Measurements from ENCODE around the gene DDIT4.
"Not testable (repeated sequence)": the region's sequence is repeated elsewhere in the genome, so short reads cannot be mapped to it uniquely, and the experiment has no call there.

DDIT4 gene

DNA sequence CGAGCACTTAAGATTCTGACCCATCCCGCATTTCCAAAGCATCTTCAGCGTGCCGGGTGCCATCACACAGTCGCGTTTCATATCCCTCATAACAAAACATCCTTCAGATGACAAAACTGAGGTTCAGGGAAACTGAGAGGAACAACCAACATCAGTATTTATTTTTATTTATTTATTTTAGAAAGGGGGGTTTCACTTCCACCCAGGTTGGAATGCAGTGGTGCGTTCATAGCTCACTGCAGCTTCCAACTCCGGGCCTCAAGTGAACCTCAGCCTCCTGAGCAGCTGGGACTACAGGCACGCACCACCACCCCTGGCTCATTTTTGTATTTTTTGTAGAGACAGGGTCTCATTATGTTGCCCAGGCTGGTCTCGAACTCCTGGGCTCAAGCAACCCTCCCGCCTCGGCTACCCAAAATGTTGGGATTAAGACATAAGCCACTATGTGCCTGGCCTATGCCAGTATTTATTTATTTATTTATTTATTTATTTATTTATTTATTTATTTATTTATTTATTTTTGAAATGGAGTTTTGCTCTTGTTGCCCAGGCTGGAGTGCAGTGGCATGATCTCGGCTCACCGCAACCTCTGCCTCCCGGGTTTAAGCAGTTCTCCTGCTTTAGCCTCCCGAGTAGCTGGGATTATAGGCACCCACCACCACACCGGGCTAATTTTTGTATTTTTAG, 24.4 kb upstream of the DDIT4 start:
- DNase-seq (ENCODE audit: low read depth in 3 of 3) = not testable (repeated sequence)

DNA sequence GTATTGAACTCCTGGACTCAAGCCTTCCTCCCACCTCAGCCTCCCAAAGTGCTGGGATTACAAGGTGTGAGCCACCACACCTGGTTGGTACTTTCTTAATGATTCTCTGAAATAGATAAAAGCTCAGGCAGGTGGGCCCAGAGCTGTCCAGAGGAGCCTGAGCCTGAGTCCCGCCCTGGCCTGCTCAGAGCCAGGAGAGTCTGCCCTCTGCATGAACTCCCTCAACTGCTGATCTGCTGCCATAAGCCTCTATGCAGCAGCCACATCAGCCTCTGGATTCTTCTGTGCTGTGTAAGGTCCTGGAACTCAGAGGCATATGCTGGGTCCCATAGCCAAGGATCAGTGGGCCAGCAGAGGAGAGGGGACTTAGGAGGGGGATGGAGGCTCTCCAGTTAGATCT, 23.1 kb upstream of the DDIT4 start:
- no peak for DNase-seq (ENCODE audit: low read depth in 3 of 3)

DNA sequence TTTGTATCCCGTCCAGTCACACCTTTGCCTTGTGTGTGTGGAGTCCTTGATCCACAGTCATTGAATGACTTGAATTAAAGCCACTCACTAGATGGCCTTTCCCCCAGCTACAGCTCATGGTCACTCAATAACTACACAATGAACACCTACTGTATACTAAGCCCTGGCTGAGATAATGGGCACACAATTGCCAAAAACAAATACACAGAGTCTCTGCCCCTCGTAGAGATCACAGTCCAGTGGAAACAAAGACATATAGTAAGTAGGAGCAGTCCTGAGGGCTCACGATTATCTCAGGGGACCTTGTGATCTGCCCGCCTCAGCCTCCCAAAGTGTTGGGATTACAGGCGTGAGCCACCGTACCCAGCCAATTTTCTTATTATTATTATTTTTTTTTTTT, 22.1 kb upstream of the DDIT4 start:
- no peak for DNase-seq (ENCODE audit: low read depth in 3 of 3)

DNA sequence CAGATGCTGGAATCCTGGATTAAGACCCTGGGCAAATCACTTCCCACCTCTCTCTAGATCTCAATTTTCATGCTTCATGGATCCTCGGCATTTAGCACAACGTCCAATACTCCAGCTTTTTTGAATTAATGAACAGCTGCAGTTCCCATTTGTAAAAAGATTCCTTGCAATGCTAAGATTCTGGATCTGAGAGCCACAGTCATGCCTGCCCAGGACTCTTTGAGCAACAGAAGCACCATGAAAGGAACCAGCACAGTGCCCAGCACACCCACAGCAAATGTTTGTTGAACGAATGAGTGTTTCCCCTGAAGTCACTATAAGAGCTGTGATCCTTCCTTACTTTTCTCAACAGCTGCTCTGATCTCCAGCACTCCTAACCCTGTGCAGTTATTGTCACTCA, 20.8 kb upstream of the DDIT4 start:
- DNase-seq (ENCODE audit: low read depth in 3 of 3) = no peak

DNA sequence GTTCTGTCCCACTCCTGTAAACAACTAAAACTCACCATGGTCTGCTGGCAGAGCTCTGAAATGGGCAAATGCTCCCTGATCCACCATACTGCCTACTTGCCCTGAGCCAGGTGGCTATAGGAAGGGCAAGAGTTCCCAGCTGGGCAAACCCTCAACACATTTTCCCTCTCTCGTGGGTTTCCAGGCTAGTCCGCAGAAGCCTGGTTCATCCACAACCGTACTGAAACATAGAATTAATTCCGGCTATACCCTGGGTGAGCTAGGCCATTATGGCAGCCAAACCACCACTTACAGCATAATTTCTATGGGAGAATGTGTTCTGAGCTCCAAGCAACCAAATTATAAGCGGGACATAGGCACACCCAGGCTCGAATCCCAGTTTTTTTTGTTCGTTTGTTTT, 20.1 kb upstream of the DDIT4 start:
- no peak for DNase-seq (ENCODE audit: low read depth in 3 of 3)

DNA sequence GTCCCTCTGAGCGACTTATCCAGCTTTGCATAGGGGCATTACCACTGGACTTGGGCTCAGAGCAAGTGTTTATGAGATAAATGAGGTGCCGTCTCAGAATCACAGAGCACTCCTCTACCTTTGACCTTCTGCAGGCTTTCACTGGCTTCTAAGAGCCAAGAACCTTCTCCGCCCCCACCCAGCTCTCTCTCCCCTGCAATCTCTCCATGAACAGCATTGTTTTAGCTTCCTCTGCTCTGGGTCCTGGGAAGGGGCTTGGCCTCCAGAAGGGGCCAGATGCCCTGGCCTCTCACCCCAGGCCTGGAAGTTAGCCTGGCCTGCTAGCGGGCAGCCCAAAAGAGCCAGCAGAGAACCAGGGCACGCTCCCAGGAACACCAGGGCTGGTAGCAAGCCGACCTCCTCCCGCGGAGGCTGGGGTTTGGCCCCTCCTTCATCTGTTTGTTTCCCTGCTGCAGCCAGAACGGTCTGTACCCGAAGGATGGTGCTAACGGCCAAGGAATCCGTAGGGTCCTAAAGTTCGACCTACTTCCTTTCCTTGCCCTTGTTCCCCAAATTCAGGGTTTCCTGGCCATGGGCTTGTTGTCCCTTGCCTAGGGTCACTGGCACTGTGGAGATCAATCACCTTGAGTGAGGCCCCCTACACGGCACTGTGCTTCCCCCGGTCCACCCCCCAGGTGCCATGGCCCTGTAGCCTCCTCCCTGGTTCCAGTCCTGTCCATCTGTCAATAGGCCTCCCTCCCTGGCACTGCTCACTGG, 18.7 kb upstream of the DDIT4 start:
- DNase-seq (ENCODE audit: low read depth in 3 of 3) = no peak

DNA sequence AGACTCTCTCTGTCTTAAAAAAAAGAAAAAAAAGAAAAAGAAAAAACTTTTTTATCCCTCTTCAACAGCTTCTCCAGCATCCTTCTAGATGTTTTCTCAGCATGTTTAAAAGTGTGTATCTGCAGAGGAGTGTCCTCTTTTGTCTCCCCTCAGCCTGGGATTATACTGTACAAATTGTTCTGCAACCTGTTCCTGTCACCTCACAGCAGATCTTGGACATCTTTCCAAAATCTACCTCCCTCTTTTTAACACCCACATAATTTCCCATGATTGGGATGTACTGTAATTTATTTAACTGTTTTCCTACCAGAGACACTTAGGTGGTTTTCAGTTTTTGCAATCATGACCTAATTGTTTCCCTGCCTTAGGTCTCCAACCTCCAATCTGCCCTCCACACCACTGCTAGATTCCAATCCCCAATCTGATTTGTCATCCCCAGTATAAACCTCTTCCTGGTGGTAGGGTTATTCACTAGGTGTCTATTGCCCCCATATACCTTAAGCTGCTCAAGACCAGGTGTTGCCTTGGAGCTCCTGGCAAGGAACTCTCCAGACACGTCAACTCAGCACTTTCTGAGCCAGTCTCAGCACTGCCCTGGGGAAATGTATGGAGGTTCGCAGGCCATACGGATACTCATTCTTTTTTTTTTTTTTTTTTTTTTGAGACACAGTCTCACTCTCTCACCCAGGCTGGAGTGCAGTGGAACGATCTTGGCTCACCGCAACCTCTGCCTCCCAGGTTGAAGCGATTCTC, 17.6 kb upstream of the DDIT4 start:
- DNase-seq (ENCODE audit: low read depth in 3 of 3) = no peak

DNA sequence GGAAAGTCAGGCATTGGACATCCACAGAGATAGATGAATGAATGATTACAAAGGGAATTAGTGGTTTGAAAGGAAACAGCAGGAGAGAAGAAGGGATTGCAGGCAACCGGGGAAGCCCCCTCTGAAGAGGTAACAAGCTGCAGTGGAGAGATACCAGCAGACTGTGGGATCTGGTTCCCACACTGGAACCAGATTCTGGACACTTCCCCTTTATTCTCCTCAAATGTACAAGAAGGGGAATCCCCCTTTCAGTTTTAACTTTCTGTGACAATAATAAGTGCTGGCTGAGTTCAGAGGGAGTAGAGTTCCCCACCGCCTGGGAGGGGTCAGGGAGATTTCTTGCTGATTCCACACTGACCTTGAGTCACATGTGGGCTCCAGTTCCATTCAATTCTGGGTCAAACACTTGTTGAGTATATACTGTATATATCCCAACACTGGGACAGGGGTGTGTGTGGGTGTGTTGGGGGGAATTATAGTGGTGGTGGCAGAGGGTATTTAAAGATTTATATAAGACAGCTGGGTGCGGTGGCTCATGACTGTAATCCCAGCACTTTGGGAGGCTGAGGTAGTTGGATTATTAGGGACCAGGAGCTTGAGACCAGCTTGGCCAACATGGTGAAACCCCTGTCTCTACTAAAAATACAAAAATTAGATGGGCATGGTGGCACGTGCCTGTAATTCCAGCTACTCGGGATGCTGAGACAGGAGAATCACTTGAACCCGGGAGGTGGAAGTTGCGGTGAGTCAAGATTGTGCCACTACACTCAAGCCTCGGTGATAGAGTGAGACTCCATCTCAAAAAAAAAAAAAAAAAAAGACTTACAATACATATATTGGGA, 16.5 kb upstream of the DDIT4 start:
- no peak for DNase-seq (ENCODE audit: low read depth in 3 of 3)

DNA sequence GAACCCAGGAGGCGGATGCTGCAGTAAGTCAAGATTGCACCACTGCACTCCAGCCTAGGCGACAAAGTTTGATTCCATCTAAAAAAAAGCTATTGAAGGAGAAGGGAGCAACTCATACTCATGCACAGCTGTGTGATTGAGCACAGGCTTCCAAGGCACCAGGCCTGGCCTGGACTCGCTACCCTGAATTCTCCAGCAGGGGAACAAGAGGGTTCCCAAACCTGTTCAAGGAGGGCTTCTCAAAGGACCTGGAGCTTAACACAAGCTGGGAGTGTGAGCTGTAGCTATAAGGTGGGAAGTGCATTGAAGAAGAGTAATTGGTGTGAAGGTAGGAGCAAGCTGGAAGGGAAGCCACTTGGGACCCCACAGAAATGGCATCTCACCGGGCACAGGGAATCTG, 15.1 kb upstream of the DDIT4 start:
- no peak for DNase-seq (ENCODE audit: low read depth in 3 of 3)

DNA sequence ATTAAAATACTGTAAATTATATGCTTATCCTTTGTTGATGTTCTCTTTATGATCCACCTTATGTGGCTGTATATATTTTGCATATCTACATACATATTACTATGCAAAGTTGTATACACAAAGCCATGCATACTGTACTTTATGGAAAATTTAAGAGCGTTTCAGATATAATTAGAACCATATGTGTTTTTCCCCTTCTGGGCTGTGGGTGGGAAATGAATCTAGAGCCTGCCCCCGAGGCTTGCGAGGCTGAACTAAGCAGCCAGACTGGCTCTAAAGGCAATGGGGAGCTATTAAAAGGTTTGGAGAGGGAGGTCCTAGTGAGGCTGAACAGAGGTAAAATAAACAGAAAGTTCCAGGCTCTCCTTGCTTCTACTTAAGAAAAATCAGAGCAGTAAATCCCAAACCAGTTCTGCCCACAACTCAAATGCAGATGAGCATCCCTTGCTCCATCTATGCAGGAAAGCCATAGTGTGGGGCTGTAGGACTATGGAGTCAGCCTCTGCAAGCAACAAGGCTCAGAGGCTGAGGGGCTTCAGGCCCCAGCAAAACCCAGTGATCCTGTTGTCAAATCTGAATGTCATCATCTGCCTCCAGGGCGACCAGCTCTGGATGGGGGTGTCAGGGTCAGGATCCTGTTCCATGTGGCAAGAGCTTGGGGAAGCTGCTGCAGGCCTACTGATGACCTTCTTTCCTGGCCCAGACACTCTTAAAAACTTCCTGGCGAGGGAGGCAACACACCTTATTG, 14.1 kb upstream of the DDIT4 start:
- no peak for DNase-seq (ENCODE audit: low read depth in 3 of 3)

DNA sequence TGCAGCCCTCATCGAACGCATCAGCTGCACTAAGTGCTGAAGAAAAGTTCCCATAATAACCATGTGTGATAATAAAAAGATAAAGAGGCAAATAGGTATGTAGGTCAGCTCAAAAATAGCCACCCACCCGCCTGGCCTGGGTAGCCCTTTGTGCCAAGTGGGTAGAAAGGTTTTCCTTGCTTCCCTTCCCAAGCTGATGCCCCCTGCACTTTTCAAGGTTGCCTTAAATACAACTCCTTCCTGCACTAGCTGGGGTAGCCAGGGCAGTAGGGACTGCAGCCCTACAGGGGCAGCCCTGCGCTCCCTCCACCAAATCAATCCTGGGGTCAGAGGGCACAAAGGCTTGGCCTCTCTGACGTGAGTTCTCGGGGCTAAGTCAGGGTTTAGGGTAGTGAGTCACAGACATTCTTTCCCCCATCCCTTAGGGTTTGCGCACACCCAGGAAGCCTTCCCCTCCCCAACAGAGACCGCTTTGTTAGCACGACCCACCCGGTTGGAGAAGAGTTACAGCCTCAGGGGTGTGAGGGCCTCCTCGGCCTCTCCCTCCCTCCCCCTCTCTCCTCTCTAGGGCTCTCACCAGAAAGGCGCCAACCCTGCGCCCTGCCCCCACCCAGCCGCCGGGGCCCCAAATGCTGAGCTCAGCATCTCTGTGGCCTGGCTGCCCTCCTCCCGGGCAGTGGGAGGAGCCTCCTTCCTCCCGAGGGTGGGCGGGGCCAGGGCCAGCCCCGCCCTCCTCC, 13.3 kb upstream of the DDIT4 start:
- peak; percentile 77 to 94 (median 88) for DNase-seq (ENCODE audit: low read depth in 3 of 3)

DNA sequence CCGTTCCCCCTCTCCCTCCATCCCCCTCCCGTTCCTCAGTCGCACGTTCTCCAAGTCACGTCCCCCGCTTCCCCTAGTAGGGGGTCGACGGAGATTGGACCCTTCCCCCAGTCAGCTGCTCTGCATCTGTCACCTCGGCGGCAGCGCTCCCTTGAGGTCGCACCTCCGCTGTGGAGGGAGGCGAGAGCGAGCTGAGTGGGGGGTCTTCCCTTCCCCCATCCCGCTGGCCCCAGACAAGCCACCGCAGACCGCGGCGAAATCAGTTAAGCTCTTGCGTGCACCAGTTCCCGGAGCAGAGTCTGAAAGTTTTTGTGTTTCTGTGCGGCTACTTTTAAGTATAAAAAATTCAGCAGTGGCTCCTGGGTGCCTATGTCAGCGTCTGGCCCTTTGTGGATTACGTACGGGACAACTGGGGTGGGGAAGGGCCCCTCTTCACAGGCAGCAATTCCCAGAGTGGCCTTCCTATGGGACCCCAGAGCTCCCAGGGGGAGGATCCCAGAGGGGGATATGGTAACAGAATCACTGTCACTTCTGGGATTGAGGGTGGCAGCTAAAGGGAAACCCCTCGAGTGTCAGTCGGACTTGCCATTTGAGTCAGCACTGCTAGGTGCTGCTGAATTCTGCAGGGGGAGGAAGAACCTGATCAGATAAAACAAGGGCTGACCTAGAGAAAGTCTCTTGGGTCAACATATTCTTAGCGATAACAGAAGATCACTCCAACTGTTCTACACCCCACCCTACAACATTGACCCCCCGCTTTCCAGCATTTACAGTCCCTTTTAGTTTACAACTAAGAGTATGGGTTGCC, 12.5 kb upstream of the DDIT4 start:
- DNase-seq (ENCODE audit: low read depth in 3 of 3) = peak in 1 of 3 donors; percentile 43

DNA sequence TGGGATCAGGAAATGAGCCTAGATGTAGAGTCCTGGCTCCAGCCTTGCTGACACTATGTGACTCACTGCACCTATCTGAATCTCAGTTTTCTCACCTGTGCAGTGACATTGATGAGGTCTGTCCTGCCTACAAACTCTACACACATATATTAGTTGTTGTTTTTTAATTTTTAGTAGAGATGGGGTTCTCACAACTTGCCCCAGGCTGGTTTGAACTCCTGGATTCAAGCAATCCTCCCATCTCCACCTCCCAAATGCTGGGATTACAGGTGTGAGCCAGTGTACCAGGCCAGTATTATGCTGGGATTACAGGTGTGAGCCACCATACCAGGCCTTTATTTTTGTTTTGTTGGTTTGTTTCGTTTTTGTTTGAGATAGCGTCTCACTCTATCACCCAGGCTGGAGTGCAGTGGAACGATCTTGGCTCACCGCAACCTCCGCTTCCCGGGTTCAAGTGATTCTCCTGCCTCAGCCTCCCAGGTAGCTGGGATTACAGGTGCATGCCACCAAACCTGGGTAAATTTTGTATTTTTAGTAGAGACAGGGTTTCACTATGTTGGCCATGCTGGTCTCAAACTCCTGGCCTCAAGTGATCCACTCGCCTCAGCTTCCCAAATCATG, 11.8 kb upstream of the DDIT4 start:
- DNase-seq (ENCODE audit: low read depth in 3 of 3) = no peak

DNA sequence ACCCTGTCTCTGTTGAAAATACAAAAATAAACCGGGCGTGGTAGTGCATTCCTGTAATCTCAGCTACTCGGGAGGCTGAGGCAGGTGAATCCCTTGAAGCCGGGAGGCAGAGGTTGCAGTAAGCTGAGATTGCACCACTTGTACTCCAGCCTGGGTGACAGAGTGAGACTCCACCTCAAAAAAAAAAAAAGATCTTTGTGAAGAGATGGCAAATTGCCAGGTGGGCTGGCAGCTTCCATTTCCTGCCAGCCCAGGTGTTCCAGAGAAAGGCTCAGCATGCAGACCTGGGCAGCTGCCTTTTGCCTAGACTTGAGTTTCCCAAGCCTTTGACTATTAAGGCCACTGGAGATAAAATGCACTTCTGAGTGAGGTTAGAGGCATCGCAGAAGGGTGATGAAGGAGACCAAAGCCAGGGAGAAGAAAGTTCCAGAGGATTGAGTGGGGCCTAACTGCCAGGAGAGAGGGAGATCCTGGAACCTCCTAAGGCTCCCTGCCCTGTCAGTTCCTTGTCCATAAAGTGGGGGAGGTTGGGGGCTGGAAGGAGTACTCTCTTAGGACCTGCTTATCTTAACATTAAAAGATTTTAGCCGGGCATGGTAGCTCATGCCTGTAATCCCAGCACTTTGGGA, 10.0 kb upstream of the DDIT4 start:
- no peak for DNase-seq (ENCODE audit: low read depth in 3 of 3)

DNA sequence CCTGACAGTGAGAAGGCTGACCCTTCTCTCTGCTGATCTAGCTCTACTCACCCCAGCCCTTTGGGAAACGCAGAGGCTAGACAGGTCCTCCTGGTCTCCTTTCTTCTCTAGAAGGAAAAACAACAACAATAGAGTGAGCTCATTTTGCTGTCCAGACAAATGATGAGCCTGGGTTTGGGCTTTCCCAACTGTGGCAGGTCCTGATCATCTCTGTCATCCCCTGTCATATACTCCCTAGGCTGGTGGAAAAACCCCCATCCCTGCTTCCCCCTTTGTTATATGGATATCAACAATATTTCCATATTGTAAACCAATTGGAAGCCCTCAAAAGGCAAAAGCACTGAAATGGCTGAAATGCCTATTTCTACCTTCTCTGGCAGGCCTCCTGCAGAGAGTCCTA, 9.2 kb upstream of the DDIT4 start:
- no peak for DNase-seq (ENCODE audit: low read depth in 3 of 3)

DNA sequence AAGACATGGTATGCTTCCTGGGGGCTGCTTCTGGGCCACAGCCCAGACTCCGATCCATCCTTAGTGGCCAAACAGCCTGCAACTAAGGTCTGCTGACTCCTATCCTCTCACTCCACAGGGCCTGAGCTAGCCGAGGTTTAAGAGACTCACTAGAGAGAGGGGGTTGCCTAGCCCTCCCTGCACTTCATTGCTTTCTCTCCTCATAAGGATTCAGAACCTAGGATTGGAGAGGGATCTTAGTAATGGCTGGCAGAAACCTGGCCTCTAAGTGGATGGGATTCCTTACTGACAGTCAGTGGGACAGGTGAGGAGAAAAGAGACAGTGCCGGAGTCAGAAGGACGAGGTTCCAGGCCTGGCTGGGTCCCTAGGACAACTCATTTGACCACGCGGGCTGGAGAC, 8.2 kb upstream of the DDIT4 start:
- DNase-seq (ENCODE audit: low read depth in 3 of 3) = no peak

DNA sequence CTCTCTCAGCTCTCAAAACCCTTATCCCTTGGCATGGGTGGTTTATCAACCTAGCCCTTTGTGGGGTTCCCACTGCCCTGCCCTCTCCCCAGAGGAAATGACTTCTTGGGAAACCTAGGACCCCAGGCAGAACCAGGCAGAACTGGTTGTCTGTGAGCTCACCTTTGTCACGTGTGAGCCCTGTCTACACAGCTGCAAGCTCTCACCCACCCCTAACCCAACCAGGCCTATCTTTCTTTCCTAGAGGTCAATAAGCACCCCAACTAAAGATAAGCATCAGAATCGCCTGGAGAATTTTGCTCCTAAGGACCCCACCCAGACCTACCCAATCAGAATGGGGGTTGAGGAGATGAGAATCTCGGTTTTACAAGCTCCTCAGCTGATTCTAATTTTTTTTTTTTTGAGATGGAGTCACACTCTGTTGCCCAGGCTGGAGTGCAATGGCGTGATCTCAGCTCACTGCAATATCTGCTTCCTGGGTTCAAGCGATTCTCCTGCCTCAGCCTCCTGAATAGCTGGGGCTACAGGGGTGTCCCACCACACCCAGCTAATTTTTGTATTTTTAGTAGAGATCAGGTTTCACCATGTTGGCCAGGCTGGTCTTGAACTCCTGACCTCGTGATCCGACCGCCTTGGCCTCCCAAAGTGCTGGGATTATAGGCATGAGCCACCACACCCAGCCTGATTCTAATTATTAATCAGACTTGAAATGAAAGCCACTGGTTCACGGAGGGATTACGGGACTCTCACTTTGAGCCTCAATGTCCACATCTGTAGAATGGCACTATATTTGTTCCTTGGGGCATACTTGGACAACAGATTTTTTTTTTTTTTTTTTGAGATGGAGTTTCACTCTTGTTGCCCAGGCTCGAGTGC, 7.5 kb upstream of the DDIT4 start:
- no peak for DNase-seq (ENCODE audit: low read depth in 3 of 3)

DNA sequence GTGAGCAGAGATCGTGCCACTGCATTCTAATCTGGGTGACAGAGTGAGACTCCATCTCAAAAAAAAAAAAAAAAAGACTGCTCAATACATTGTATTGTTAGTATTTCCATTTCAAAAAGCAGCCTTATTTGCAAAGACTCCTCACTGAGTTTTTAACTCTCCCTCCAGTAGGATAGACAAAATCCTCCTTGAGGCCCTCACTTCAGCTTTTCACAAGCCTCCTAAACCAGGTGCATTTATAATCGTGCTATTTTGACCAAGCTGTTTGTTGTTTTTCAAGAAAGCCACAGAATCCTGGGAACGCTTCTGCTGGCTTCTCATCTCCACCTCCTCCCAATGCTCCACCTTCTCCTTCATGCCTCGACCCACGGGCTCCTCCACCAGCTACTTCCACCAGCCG, 6.3 kb upstream of the DDIT4 start:
- DNase-seq (ENCODE audit: low read depth in 3 of 3) = no peak

Measured in stimulated activated CD4-positive, alpha-beta T cell treated with anti-CD3 and anti-CD28 coated beads, TNF-alpha, amount 100 ng/mL, for 48 hours (primary cell).